T-helper 17 cell (primary cell): ENCODE results near the gene GTPBP3. TPM values are rescaled to one million over a fixed set of nuclear protein-coding genes. Genes with fewer than 3 reads are reported as not detected.
"Not testable (repeated sequence)": the region's sequence is repeated elsewhere in the genome, so short reads cannot be mapped to it uniquely, and the experiment has no call there.

Experiments used
- ATAC-seq: fragments of 150-1000 bp; cut with Tn5 transposase; 2 replicates; pipeline ENCODE4 v1.10.0; 2021; ENCODE audit warnings: mild to moderate bottlenecking, moderate library complexity
- DNase-seq, 3 donors: peaks; one replicate each; pipeline versions ENCODE4 v3.0.0 to v3.0.0-alpha.2; 2020 to 2021
- H3K9me3 ChIP-seq: one replicate; pipeline ENCODE4 v1.7.0; 2013; ENCODE audit warnings: low read length, mild to moderate bottlenecking; ENCODE audit not compliant: control insufficient read depth, poor library complexity, severe bottlenecking
- H3K27ac Mint-ChIP-seq: one replicate; pipeline ENCODE4 v1.8.0; 2022; ENCODE audit warnings: mild to moderate bottlenecking, moderate library complexity, mixed read lengths
- H3K27me3 Mint-ChIP-seq: one replicate; pipeline ENCODE4 v1.8.0; 2022; ENCODE audit warnings: mixed read lengths
- H3K36me3 Mint-ChIP-seq: one replicate; pipeline ENCODE4 v1.8.0; 2022; ENCODE audit warnings: low read depth, mixed read lengths
- H3K4me1 Mint-ChIP-seq: one replicate; pipeline ENCODE4 v1.8.0; 2022; ENCODE audit warnings: mild to moderate bottlenecking, mixed read lengths
- H3K4me3 Mint-ChIP-seq: one replicate; pipeline ENCODE4 v1.8.0; 2022; ENCODE audit warnings: mild to moderate bottlenecking, moderate library complexity, mixed read lengths
- total RNA-seq, 4 donors: library from RNA in 2 of 4; stranded (reverse) in 2 of 4; gene quantifications; one replicate each; pipeline ENCODE4 v1.2.3 and lab custom pipeline; 2022 to 2026

The GTPBP3 gene
- total RNA-seq, 2 donors from 2014 or later, result 27.5 to 33.3 TPM

DNA sequence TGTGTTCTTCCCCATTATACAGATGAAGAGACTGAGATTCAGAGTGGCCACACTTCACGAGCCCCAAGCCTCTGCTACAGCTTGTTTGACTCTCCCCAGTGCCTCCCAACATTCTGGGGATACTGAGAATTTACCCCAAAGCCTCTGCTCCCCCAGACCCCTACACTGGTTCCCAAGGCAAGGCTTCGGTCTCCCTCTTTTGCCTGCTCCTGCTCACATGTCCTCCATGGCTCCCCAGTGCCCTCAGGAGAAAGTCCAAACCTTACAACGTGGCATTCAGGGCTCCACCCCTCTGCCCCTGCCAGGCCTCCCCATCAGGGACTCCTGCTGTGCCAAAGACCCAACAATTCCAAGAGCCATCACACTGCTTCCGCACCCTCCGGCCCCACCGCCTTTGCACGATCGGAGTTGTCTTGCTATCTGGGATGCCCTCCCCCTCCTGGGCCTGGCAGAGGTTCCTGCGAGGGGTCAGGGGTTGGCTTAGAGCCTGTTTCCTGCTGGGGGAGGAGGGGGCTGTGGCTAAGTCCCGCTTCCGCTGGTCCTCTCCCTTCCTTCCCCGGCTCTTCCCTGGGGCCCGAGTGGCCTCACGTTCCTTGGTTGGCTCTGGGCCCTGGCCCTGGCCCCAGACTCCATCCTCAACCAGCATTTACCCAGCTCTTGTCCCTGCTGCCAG lies 15.4 kb downstream of the GTPBP3 start:
- H3K9me3 ChIP-seq, result no peaks in the 10 kb centered on the region
- Mint-ChIP-seq H3K4me3 (no peak overlapping the region), H3K36me3 (peaks cover 4% of the 10 kb centered on the region), H3K27me3 (peaks cover 40% of the 10 kb centered on the region), H3K27ac (no peak overlapping the region), H3K4me1 (peaks cover 9% of the 10 kb centered on the region)
- ATAC-seq (no peak), DNase-seq (no peak)

DNA sequence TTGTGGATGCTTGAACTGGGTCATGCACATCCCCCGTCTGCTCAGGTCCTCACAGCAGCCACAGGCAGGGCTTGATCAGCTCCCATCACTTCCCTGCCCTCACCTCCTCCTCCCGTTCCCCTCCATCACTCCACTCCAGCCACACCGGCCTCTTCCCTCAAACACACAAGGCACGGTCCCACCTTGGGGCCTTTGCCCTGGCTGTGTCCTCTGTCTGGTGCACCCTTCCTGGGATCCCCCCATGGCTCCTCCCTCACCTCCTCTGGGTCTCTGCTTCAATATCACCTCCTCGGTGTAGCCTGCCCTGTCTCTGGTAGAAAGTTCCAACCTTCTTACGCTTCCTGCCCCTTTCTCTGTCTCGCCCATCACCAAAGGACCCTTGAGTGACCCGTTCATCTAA lies 16.0 kb downstream of the GTPBP3 start:
- Mint-ChIP-seq H3K4me3 (no peak overlapping the region), H3K27ac (no peak overlapping the region), H3K36me3 (peaks cover 2% of the 10 kb centered on the region), H3K27me3 (peaks cover 36% of the 10 kb centered on the region), H3K4me1 (peaks cover 9% of the 10 kb centered on the region)
- no peaks in the 10 kb centered on the region for H3K9me3 ChIP-seq
- DNase-seq (no peak), ATAC-seq (no peak)

DNA sequence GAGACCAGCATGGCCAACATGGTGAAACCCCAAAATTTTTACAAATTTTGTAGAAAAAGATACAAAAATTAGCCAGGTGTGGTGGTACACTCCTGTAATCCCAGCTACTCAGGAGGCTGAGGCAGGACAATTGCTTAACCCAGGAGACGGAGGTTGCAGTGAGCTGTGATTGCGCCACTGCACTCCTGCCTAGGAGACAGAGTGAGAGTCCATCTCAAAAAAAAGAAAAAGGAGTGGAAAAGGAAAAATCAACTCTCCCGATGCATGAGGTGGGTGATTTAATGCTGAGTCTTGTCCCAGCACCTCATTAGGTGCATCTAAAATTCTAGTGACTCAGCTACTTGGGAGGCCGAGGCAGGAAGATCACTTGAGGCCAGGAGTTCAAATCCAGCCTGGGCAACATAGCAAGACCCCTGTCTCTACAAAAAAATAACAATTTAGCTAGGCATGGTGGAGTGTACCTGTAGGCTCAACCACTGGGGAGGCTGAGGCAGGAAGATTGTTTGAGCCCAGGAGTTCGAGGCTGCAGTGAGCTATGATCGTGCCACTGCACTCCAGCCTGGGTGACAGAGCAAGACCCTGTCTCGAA lies 19.8 kb downstream of the GTPBP3 start:
- H3K27ac Mint-ChIP-seq, result no peak overlapping the region
- H3K27me3 Mint-ChIP-seq, result peaks cover 17% of the 10 kb centered on the region
- DNase-seq (no peak), ATAC-seq (no peak)
- H3K36me3 Mint-ChIP-seq, result peaks cover 2% of the 10 kb centered on the region
- no peaks in the 10 kb centered on the region for H3K9me3 ChIP-seq
- H3K4me3 Mint-ChIP-seq, result no peak overlapping the region
- peaks cover 8% of the 10 kb centered on the region for H3K4me1 Mint-ChIP-seq

DNA sequence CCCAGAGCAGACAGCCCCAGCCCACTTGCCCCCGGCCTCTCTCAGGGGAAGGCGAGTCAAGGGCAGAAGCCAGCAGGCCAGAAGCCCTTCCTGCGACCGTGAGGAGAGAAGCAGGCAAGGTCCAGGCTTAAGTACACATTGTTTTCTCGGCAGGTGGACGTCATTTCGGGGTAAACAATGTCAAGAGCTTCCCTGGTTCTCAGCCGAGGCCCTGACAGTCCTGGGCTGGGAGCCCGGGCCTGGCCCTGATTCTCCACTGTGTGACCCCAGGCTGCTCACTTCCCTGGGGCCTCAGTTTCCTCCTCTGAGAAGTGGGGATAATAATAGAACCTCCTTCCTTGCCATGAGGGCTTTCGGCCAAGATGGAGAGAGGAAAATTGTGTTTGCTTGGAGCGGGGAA lies 20.4 kb downstream of the GTPBP3 start:
- ATAC-seq (no peak), DNase-seq (no peak)
- peaks cover 10% of the 10 kb centered on the region for H3K4me1 Mint-ChIP-seq
- H3K36me3 Mint-ChIP-seq, result peaks cover 5% of the 10 kb centered on the region
- no peak overlapping the region for H3K27ac Mint-ChIP-seq
- no peak overlapping the region for H3K4me3 Mint-ChIP-seq
- H3K27me3 Mint-ChIP-seq, result peaks cover 13% of the 10 kb centered on the region
- no peaks in the 10 kb centered on the region for H3K9me3 ChIP-seq

DNA sequence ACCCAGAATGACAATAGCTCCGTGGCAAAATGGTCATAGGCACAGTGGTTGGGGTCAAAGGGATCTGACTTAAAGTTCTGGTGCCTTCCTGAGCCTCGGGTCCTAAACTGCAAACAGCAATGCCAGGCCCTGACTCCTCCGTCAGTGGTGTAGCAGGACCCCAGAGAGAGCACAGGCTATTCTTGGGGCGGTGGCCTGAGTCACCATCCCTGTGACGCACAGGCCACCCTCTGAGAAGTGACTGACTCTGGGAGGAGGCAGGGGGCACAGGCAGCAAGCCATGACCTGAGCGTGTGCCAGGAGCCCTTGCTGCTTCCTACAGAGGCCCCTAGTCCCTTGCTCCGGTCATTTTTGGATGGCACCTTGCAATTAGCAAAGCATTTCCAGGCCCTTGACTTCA lies 21.0 kb downstream of the GTPBP3 start:
- peaks cover 4% of the 10 kb centered on the region for H3K36me3 Mint-ChIP-seq
- no peaks in the 10 kb centered on the region for H3K9me3 ChIP-seq
- H3K4me3 Mint-ChIP-seq, result no peak overlapping the region
- no peak for ATAC-seq
- peaks cover 6% of the 10 kb centered on the region for H3K27me3 Mint-ChIP-seq
- peaks cover 6% of the 10 kb centered on the region for H3K4me1 Mint-ChIP-seq
- DNase-seq, result no peak
- no peak overlapping the region for H3K27ac Mint-ChIP-seq

DNA sequence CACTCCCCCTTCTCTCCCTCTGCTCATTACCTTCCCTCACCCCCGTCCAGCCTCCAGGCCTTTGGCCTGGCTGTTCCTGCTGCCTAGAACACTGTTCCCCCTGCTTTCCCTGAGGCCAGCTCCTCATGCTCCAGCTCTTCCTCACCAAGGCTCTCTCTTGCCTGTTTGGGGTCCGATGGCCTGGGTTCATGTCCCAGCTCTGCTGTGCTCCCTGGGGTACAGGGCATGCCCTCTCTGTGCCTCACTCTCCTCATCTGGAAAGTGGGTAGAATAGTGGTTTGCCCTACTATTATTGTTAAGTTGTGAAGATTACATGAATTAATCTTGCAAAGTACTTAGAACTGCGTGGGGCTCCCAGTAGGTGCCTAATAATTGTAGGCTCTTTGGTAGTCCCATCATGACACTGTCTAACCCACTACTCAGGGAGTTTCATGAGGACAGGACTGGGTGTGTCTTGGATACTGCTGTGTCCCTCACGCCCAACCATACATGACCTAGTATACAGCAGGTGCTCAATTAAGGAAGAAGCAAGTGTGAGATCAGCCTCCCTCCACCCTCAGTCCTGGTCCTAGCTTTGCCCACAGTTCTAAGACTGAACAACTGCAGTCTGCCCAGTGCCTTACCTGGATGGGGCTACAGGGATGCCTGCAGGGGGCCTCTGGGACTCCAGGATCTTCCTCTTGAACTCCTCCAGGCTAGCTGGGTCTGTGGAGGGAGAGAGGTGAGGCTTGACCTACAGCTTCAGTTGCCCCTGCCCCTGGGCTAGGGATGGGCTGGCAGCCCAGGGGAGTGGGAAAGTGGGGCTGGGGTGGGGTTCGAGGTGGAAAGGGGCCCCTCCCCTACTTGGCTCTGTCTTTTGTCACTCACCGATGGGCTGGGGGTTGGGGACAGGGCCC lies 22.8 kb downstream of the GTPBP3 start:
- peak overlapping the region; percentile 51 for H3K27ac Mint-ChIP-seq
- H3K9me3 ChIP-seq, result no peaks in the 10 kb centered on the region
- H3K4me1 Mint-ChIP-seq, result peaks cover 5% of the 10 kb centered on the region
- H3K4me3 Mint-ChIP-seq, result no peak overlapping the region
- ATAC-seq, result no peak
- H3K36me3 Mint-ChIP-seq, result peaks cover 7% of the 10 kb centered on the region
- no peak for DNase-seq
- H3K27me3 Mint-ChIP-seq, result peaks cover under 1% of the 10 kb centered on the region

DNA sequence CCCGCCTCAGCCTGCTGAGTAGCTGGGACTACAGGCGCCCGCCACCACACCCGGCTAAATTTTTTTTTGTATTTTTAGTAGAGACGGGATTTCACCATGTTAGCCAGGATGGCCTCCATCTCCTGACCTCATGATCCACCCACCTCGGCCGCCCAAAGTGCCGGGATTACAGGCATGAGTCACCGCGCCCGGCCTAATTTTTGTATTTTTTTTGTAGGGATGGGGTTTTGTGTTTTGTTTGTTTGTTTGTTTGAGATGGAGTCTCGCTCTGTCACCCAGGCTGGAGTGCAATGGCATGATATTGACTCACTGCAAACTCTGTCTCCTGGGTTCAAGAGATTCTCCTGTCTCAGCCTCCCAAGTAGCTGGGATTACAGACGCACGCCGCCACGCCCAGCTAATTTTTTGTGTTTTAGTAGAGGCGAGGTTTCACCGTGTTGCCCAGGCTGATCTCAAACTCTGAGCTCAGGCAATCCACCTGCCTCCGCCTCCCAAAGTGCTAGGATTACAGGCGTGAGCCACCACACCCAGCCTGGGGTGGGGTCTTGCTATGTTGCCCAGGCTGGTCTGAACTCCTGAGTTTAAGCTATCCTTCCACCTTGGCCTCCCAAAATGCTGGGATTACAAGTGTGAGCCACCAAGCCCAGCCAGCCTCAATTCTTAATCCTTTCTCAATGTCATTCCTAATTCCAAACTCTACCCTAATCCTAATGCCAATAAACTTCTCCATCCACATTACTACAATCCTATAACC lies 26.7 kb downstream of the GTPBP3 start:
- peaks cover 12% of the 10 kb centered on the region for H3K27me3 Mint-ChIP-seq
- H3K4me1 Mint-ChIP-seq, H3K27ac Mint-ChIP-seq, H3K9me3 ChIP-seq, DNase-seq, H3K36me3 Mint-ChIP-seq, ATAC-seq, H3K4me3 Mint-ChIP-seq: not testable (repeated sequence)

DNA sequence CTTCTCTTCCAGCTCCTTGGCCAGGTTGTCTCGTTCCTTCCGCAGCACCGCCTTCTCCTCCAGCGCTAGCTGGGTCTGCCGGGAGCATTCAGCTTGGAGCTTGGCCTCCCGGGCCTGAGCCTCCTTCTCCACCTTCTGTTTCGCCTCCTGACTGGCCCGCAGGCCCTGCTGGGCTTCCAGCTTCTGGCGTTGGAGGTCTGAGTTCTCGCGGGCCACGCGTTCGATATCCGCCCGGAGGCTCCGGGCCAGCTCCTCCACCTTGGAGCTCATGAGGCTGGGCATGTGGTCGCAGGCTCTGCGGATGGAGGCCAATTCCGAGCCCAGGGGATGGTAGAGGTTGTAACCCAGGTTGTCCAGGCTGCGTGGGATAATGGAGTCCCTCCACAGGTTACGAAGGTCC lies 28.0 kb downstream of the GTPBP3 start:
- Mint-ChIP-seq H3K4me1 (peaks cover 6% of the 10 kb centered on the region), H3K4me3 (no peak overlapping the region), H3K36me3 (peaks cover 7% of the 10 kb centered on the region), H3K27ac (no peak overlapping the region), H3K27me3 (peaks cover 16% of the 10 kb centered on the region)
- ATAC-seq (no peak), DNase-seq (no peak)
- H3K9me3 ChIP-seq, result no peaks in the 10 kb centered on the region

DNA sequence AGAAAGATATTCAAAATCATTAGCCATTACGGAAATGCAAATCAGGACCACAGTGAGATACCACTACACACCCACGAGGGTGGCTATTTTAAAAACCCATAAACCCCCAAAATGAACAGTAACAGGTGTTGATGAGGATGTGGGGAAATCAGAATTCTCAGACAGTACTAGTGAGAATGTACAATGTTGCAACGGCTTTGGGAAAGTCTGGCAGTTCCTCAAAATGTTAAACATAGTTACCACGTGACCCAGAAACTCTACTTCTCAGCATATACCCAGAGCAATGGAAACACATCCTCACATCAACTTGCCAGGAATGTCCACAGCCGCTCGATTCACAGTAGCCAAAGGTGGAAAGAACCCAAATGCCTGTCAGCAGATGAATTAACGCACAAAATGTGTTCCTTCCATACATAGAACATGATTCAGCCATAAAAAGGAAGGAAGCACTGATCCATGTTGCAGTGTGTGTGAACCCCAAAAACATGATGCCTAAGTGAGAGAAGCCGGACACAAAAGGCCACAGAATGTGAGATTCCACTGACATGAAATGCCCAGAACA lies 32.8 kb downstream of the GTPBP3 start:
- Mint-ChIP-seq H3K36me3 (no peaks in the 10 kb centered on the region), H3K4me3 (peak overlapping the region; percentile 19), H3K27me3 (peaks cover 18% of the 10 kb centered on the region), H3K27ac (no peak overlapping the region), H3K4me1 (peaks cover 6% of the 10 kb centered on the region)
- no peaks in the 10 kb centered on the region for H3K9me3 ChIP-seq
- no peak for DNase-seq
- ATAC-seq, result peak; percentile 39

DNA sequence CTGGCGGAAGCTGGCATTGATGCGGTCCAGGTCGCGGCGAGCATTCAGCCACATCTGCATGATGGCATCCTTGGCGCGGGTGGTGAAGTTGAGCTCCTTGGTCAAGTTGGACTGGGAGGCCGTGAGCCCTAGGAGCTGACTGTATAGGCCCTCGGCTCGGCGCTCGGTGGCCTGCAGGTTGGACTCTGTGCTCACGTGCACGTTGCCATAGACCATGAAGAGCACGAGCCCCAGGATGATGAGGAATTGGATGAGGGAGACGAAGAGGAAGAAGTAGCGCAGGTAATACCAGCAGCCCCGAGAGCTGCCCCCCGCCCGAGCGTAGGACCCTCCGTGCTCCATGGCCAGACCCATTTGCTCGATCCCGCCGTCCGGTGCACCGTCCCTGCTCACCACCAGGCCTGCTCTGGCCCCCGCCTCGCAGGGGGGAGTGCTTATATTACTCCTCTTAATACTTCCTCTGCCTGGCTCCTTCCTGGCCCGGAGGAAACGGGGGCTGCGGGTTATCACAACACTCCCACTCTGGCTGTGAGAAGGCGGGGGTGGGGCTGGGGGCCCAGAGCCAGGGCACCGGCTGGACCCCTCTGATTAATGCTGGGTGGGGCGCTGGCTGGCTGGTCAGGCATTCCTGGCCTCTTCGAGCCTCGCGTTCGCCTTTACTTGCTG lies 39.7 kb downstream of the GTPBP3 start, which contains the start of gene PLVAP:
TSS of gene PLVAP (minus strand) at position 408 of the 666 bp plus-strand sequence. CDS start at position 354, 54 bp downstream.
- Mint-ChIP-seq H3K36me3 (peaks cover 3% of the 10 kb centered on the region), H3K27me3 (peaks cover 12% of the 10 kb centered on the region)

DNA sequence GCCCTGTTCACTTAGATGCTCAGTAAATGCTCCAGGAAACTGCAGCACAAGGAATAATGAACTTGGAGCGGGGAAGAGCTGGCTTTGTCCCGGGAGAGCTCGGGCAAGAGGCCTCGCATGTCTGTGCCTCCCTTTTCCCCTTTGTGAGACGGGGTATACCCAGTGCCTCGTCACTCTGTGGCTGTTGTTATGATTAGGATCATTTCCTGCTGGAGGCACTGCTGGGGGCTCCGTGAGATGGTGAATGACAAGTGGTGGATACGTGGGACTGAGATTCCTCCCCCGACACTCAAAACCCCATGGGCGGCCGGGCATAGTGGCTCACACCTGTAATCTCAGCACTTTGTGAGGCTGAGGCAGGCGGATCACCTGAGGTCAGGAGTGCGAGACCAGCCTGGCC lies 40.9 kb downstream of the GTPBP3 start:
- no peak overlapping the region for H3K4me3 Mint-ChIP-seq
- H3K4me1 Mint-ChIP-seq, result peaks cover 3% of the 10 kb centered on the region
- no peaks in the 10 kb centered on the region for H3K9me3 ChIP-seq
- ATAC-seq (no peak), DNase-seq (no peak)
- H3K27me3 Mint-ChIP-seq, result peaks cover 12% of the 10 kb centered on the region
- no peak overlapping the region for H3K27ac Mint-ChIP-seq
- peaks cover 3% of the 10 kb centered on the region for H3K36me3 Mint-ChIP-seq

More for the DNA sequence above, 39.7 kb downstream of the GTPBP3 start, which contains the start of gene PLVAP:
- no peak for DNase-seq
- no peak within 1 kb of the TSS for H3K27ac Mint-ChIP-seq
- H3K4me3 Mint-ChIP-seq, result no peak within 1 kb of the TSS
- no peak for ATAC-seq
- no peaks in the 10 kb centered on the region for H3K9me3 ChIP-seq
- peaks cover 3% of the 10 kb centered on the region for H3K4me1 Mint-ChIP-seq

DNA sequence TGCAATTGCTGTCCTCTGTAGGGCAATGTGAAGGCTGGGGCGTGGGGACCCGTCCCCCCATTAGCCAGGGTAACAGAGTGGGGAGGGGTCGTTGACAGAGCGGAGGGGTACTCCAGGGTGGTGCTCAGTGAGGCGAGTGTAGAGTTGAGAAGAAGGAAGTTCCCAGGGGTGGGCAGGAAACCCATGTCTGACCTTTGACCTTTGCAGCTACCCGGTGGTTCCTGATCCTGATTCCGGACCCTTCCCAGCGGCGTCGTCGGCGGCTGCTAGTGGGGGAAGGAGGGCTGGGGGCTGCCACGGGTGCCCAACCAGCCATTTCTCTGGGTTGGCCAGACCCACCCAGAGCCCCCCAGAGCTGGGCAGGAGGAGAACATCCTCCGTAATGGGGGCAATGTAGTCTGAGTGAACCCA lies 41.9 kb downstream of the GTPBP3 start:
- H3K27me3 Mint-ChIP-seq, result peaks cover 12% of the 10 kb centered on the region
- no peak overlapping the region for H3K4me3 Mint-ChIP-seq
- H3K27ac Mint-ChIP-seq, result no peak overlapping the region
- H3K36me3 Mint-ChIP-seq, result peaks cover 3% of the 10 kb centered on the region
- no peaks in the 10 kb centered on the region for H3K9me3 ChIP-seq
- peaks cover 3% of the 10 kb centered on the region for H3K4me1 Mint-ChIP-seq
- ATAC-seq (no peak), DNase-seq (no peak)
